K562 (cell line): Measurements from ENCODE around the gene C1QTNF6. TPM values are rescaled to one million over a fixed set of nuclear protein-coding genes. Genes with fewer than 3 reads are reported as not detected.

Source experiments
- CBX1 ChIP-seq: sonication (generic); IDR thresholded peaks from 2 replicates; pipeline ENCODE4 v1.6.1; 2016; ENCODE audit warnings: antibody characterized with exemption, low read depth, mild to moderate bottlenecking
- CREM ChIP-seq: IDR thresholded peaks from 2 replicates; pipeline ENCODE4 v1.6.1; 2014; ENCODE audit warnings: antibody characterized with exemption, low read depth
- CXXC5 ChIP-seq: fragments of 250-450 bp; sonication (Bioruptor Pico); IDR thresholded peaks from 2 replicates; pipeline ENCODE4 v1.8.0; 2022; ENCODE audit warnings: inconsistent platforms, mild to moderate bottlenecking, moderate library complexity
- ELK1 ChIP-seq: sonication (generic); formaldehyde crosslinking; IDR thresholded peaks from 2 replicates; pipeline ENCODE4 v1.8.1; 2022; ENCODE audit warnings: missing genetic modification reagents
- ETV5 ChIP-seq: sonication (generic); formaldehyde crosslinking; IDR thresholded peaks from 2 replicates; pipeline ENCODE4 v1.4.0; 2020; ENCODE audit warnings: low read depth, mild to moderate bottlenecking, missing genetic modification reagents
- GABPB2 ChIP-seq: fragments of 250-450 bp; sonication (Bioruptor Pico); conservative IDR thresholded peaks from 2 replicates; pipeline ENCODE4 v1.5.1; 2021; ENCODE audit warnings: mild to moderate bottlenecking
- GTF2F1 ChIP-seq: IDR thresholded peaks from 2 replicates; pipeline ENCODE4 v1.6.1; 2011; ENCODE audit warnings: low read depth, low read length, improper control_type of control experiment
- HLTF ChIP-seq: fragments of 450-650 bp; IDR thresholded peaks from 2 replicates; pipeline ENCODE4 v1.6.1; 2016
- KDM5B ChIP-seq: fragments of 200-600 bp; sonication (generic); IDR thresholded peaks from 2 replicates; pipeline ENCODE4 v1.6.1; 2012; ENCODE audit warnings: low read depth, mild to moderate bottlenecking, moderate library complexity, low read length, control low read depth, inconsistent platforms; ENCODE audit not compliant: insufficient replicate concordance
- LEF1 ChIP-seq: fragments of 450-650 bp; IDR thresholded peaks from 2 replicates; pipeline ENCODE4 v1.6.1; 2016; ENCODE audit warnings: mild to moderate bottlenecking
- MAX ChIP-seq: sonication (generic); formaldehyde crosslinking; IDR thresholded peaks from 2 replicates; pipeline ENCODE4 v1.9.0; 2022; ENCODE audit warnings: mild to moderate bottlenecking, missing genetic modification reagents
- NFE2 ChIP-seq: IDR thresholded peaks from 2 replicates; pipeline ENCODE4 v1.6.1; 2014; ENCODE audit warnings: antibody characterized with exemption, low read depth
- NFIC ChIP-seq: fragments of 450-650 bp; IDR thresholded peaks from 2 replicates; pipeline ENCODE4 v1.6.1; 2017; ENCODE audit warnings: mild to moderate bottlenecking, inconsistent platforms
- OTX1 ChIP-seq: fragments of 450-650 bp; formaldehyde crosslinking; IDR thresholded peaks from 2 replicates; pipeline ENCODE4 v1.4.0; 2022; ENCODE audit warnings: mild to moderate bottlenecking
- POLR2AphosphoS5 ChIP-seq: IDR thresholded peaks from 2 replicates; pipeline ENCODE4 v1.6.1; 2011; ENCODE audit warnings: mild to moderate bottlenecking, low read depth, low read length, moderate library complexity; ENCODE audit not compliant: control insufficient read depth, insufficient read depth
- POLR2G ChIP-seq: fragments of 200-400 bp; formaldehyde crosslinking; IDR thresholded peaks from 2 replicates; pipeline ENCODE4 v1.6.1; 2017; ENCODE audit warnings: low read depth, mild to moderate bottlenecking, antibody characterized with exemption, low read length, moderate library complexity
- SRF ChIP-seq, 2 experiments: fragments of 250-450, 450-650 bp in 1 of 2; sonication (Bioruptor Pico) in 1 of 2; sonication (generic) in 1 of 2; formaldehyde crosslinking; IDR thresholded peaks; 2 replicates each; pipeline versions ENCODE4 v1.5.0 to v1.5.1; 2020 to 2022; ENCODE audit warnings: mild to moderate bottlenecking in 1 of 2, missing genetic modification reagents in 1 of 2
- STAT5B ChIP-seq: fragments of 250-450 bp; sonication (Bioruptor Pico); IDR thresholded peaks from 2 replicates; pipeline ENCODE4 v1.8.0; 2021; ENCODE audit warnings: mild to moderate bottlenecking, inconsistent platforms
- SUPT5H ChIP-seq: fragments of 450-650 bp; IDR thresholded peaks from 2 replicates; pipeline ENCODE4 v1.6.1; 2016
- TCFL5 ChIP-seq: fragments of 250-450 bp; sonication (Bioruptor Pico); conservative IDR thresholded peaks from 2 replicates; pipeline ENCODE4 v1.6.1; 2021; ENCODE audit warnings: mild to moderate bottlenecking, moderate library complexity, matching md5 sums
- ZNF143 ChIP-seq: sonication (generic); formaldehyde crosslinking; IDR thresholded peaks from 2 replicates; pipeline ENCODE4 v1.9.0; 2022; ENCODE audit warnings: mild to moderate bottlenecking, missing genetic modification reagents
- ZNF444 ChIP-seq: fragments of 250-450 bp; sonication (Bioruptor Pico); IDR thresholded peaks from 2 replicates; pipeline ENCODE4 v1.4.0; 2020; ENCODE audit warnings: mild to moderate bottlenecking, moderate library complexity
- polyA plus RNA-seq, 8 experiments: library from polyadenylated mRNA; depleted of rRNA in 4 of 8; stranded (reverse) in 5 of 8; unstranded in 3 of 8; fragments of >200 nt; fragmentation: Nextera tagmentation in 2 of 8; fragmentation: Illumina TruSeq in 1 of 8; extraction: Ambion mirVana in 2 of 8; extraction: Trizol in 1 of 8; gene quantifications; 2 replicates each; pipeline versions ENCODE4 v1.2.1 to v1.2.3, GENCODE V29; 2011 to 2014; ENCODE audit warnings: inconsistent platforms in 1 of 8, missing spikeins in 1 of 8
- total RNA-seq, 7 experiments: library from RNA; depleted of rRNA in 6 of 7; stranded (reverse); fragments of >200 nt in 6 of 7; fragmentation: Illumina TruSeq in 2 of 7; extraction: Trizol in 2 of 7; gene quantifications; 2 replicates each; pipeline versions ENCODE4 v1.2.1 to v1.2.3, GENCODE V29; 2011 to 2021; ENCODE audit warnings: low replicate concordance in 1 of 7
- TF ChIP-seq, protein P1 (sequence below): fragments of 450-650 bp; formaldehyde crosslinking; IDR thresholded peaks from 2 replicates; pipeline ENCODE4 v1.4.0; 2020; ENCODE audit warnings: mild to moderate bottlenecking, mixed read lengths
- TF ChIP-seq, protein P2 (sequence below), 2 experiments: IDR thresholded peaks; 2 replicates each; pipeline ENCODE4 v1.6.1; 2011; ENCODE audit warnings: borderline replicate concordance in 1 of 2, control low read depth in 1 of 2, low read depth in 1 of 2, low read length in 1 of 2, mild to moderate bottlenecking in 1 of 2, mixed read lengths in 1 of 2, moderate library complexity in 1 of 2; ENCODE audit not compliant: insufficient read depth in 1 of 2, insufficient read length in 1 of 2, poor library complexity in 1 of 2, severe bottlenecking in 1 of 2; ENCODE audit errors: extremely low read depth in 1 of 2

C1QTNF6 gene
- total and polyA plus RNA-seq, 9 of the 15 experiments (the other 6 are each of a cell fraction or from before 2014, with no cell fraction given): 0.18 to 0.92 (median 0.55) TPM

GRCh38 chr22:37199103-37199759, 11.2 kb upstream of the C1QTNF6 start (continued):
- no peak for TF ChIP-seq SRF (CRISPR knock-in tag; IDR thresholded peaks at IDR 0.05)
- no peak for TF ChIP-seq GABPB2
- peak; percentile 77; the same call in 1 of the 2 replicates for TF ChIP-seq POLR2AphosphoS5
- TF ChIP-seq, protein P1, sequence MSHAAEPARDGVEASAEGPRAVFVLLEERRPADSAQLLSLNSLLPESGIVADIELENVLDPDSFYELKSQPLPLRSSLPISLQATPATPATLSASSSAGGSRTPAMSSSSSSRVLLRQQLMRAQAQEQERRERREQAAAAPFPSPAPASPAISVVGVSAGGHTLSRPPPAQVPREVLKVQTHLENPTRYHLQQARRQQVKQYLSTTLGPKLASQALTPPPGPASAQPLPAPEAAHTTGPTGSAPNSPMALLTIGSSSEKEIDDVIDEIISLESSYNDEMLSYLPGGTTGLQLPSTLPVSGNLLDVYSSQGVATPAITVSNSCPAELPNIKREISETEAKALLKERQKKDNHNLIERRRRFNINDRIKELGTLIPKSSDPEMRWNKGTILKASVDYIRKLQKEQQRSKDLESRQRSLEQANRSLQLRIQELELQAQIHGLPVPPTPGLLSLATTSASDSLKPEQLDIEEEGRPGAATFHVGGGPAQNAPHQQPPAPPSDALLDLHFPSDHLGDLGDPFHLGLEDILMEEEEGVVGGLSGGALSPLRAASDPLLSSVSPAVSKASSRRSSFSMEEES: no peak
- peak; percentile 96 for TF ChIP-seq SUPT5H
- TF ChIP-seq KDM5B: peak; percentile 97
- no peak for TF ChIP-seq GTF2F1
- peak; percentile 64 for TF ChIP-seq NFIC
- peak; percentile 47 for TF ChIP-seq CREM
- peak; percentile 76 for TF ChIP-seq ETV5 (CRISPR knock-in tag)
- TF ChIP-seq HLTF: no peak
- TF ChIP-seq ZNF143 (CRISPR knock-in tag): no peak
- TF ChIP-seq CXXC5 (CRISPR knock-in tag): peak; percentile 77
- TF ChIP-seq NFE2: no peak
- peak; percentile 61; the same call in 1 of the 2 replicates for TF ChIP-seq OTX1 (CRISPR knock-in tag)
- TF ChIP-seq ZNF444 (CRISPR knock-in tag): no peak
- no peak for TF ChIP-seq LEF1
- TF ChIP-seq, protein P2, sequence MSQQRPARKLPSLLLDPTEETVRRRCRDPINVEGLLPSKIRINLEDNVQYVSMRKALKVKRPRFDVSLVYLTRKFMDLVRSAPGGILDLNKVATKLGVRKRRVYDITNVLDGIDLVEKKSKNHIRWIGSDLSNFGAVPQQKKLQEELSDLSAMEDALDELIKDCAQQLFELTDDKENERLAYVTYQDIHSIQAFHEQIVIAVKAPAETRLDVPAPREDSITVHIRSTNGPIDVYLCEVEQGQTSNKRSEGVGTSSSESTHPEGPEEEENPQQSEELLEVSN (IDR thresholded peaks at IDR 0.05; ENCODE audit: borderline replicate concordance in 1 of 2, extremely low read depth in 1 of 2, insufficient read depth in 1 of 2, insufficient read length in 1 of 2, low read depth in 1 of 2, low read length in 1 of 2, poor library complexity in 1 of 2, severe bottlenecking in 1 of 2): peak; percentile 72 to 82
- no peak for TF ChIP-seq STAT5B (CRISPR knock-in tag)
- peak; percentile 99 for TF ChIP-seq MAX
- TF ChIP-seq CBX1: peak; percentile 70; the same call in 1 of the 2 replicates
- peak; percentile 70; the same call in 1 of the 2 replicates for TF ChIP-seq ELK1 (CRISPR knock-in tag)
- peak; percentile 96 for TF ChIP-seq POLR2G
- TF ChIP-seq TCFL5 (CRISPR knock-in tag): no peak
